ENCODE data around the gene IL15RA. TPM values are rescaled to one million over a fixed set of nuclear protein-coding genes. Genes with fewer than 3 reads are reported as not detected.

Gene IL15RA
- polyA plus RNA-seq, 2 of the 4 experiments (the other 2 are of a cell fraction) = 0.46 to 0.83 TPM

GRCh38 chr10:6020826-6021225 lies 43.5 kb upstream of the IL15RA start:
- Histone ChIP-seq H3K4me2 (no peak overlapping the region), H3K9me3 (no peaks in the 10 kb centered on the region), H3K27ac (no peak overlapping the region), H3K4me1 (no peaks in the 10 kb centered on the region), H3K4me3 (no peak overlapping the region)
- ChIA-PET CTCF (no interaction called here), POLR2A (no interaction called here)
- ATAC-seq = no peak
- WGBS (ENCODE audit: missing lambda C conversion rate) = 57% methylated on average over 9 of the region's 9 CpGs
- no peak for DNase-seq (ENCODE audit: low read depth in 1 of 2, low spot score in 1 of 2)
- FAIRE-seq = no peak
- TF ChIP-seq ZSCAN20 (CRISPR knock-in tag; IDR thresholded peaks at IDR 0.05) (no peak), MAZ (IDR thresholded peaks at IDR 0.05; ENCODE audit: borderline replicate concordance, low read depth, low read length) (no peak), FOXS1 (CRISPR knock-in tag; IDR thresholded peaks at IDR 0.05) (no peak)

GRCh38 chr10:6019796-6020195 lies 42.5 kb upstream of the IL15RA start:
- Histone ChIP-seq H3K4me2 (no peak overlapping the region), H3K4me1 (no peaks in the 10 kb centered on the region), H3K27ac (no peak overlapping the region), H3K9me3 (no peaks in the 10 kb centered on the region), H3K4me3 (no peak overlapping the region)
- POLR2A ChIA-PET = interaction anchor here (0.5 kb wide), 1 partner anchor 66 kb away, joined by 3 read pairs; no protein-coding TSS in a partner anchor
- WGBS (ENCODE audit: missing lambda C conversion rate) = 36% methylated on average over 3 of the region's 12 CpGs
- FAIRE-seq (no peak), ATAC-seq (no peak), DNase-seq (ENCODE audit: low read depth in 1 of 2, low spot score in 1 of 2) (no peak)
- TF ChIP-seq HOXB5 (CRISPR knock-in tag; IDR thresholded peaks at IDR 0.05) (no peak), CBX2 (IDR thresholded peaks at IDR 0.05; ENCODE audit: borderline replicate concordance, low read depth) (no peak), CHD4 (IDR thresholded peaks at IDR 0.05; ENCODE audit: borderline replicate concordance) (no peak), HDAC2 (IDR thresholded peaks at IDR 0.05) (no peak)
- CTCF ChIA-PET = interaction anchor here (0.6 kb wide), 1 partner anchor 62 kb away, joined by 3 read pairs; no protein-coding TSS in a partner anchor

GRCh38 chr10:6019010-6019782 lies 41.9 kb upstream of the IL15RA start:
- no peaks in the 10 kb centered on the region for H3K4me1 ChIP-seq
- H3K4me2 ChIP-seq = no peak overlapping the region
- H3K27ac ChIP-seq = no peak overlapping the region
- no peak for TF ChIP-seq HOXB13 (CRISPR knock-in tag; IDR thresholded peaks at IDR 0.05; ENCODE audit: low read depth)
- TF ChIP-seq HDAC2 (IDR thresholded peaks at IDR 0.05) = no peak
- no peak for TF ChIP-seq CEBPB (IDR thresholded peaks at IDR 0.05)
- TF ChIP-seq PBX3 (IDR thresholded peaks at IDR 0.05) = no peak
- no peak for TF ChIP-seq EP300 (IDR thresholded peaks at IDR 0.05)
- no peak for TF ChIP-seq HOXB5 (CRISPR knock-in tag; IDR thresholded peaks at IDR 0.05)
- TF ChIP-seq ZC3H11A (IDR thresholded peaks at IDR 0.05) = no peak
- no peak for TF ChIP-seq SREBF2 (IDR thresholded peaks at IDR 0.05)
- TF ChIP-seq POLR2A (IDR thresholded peaks at IDR 0.05; ENCODE audit: low read length) = no peak
- no peak for TF ChIP-seq RCOR1 (IDR thresholded peaks at IDR 0.05; ENCODE audit: low read depth, low read length)
- no peak for TF ChIP-seq ZSCAN20 (CRISPR knock-in tag; IDR thresholded peaks at IDR 0.05)
- no peak for TF ChIP-seq SMC3 (IDR thresholded peaks at IDR 0.05)
- no peak for TF ChIP-seq RNF2 (IDR thresholded peaks at IDR 0.05; ENCODE audit: borderline replicate concordance, low read depth)
- TF ChIP-seq ELK1 (IDR thresholded peaks at IDR 0.05; ENCODE audit: low read depth, low read length) = no peak
- no peak for TF ChIP-seq RARB (CRISPR knock-in tag; IDR thresholded peaks at IDR 0.05)
- TF ChIP-seq BHLHE40 (IDR thresholded peaks at IDR 0.05; ENCODE audit: low read depth, low read length) = no peak
- ChIA-PET POLR2A (no interaction called here), CTCF (interaction anchor here (0.6 kb wide), 1 partner anchor 62 kb away, joined by 3 read pairs; no protein-coding TSS in a partner anchor)
- ATAC-seq (no peak), DNase-seq (ENCODE audit: low read depth in 1 of 2, low spot score in 1 of 2) (no peak), FAIRE-seq (peak; percentile 36)
- no peak overlapping the region for H3K4me3 ChIP-seq
- no peaks in the 10 kb centered on the region for H3K9me3 ChIP-seq
- WGBS (ENCODE audit: missing lambda C conversion rate) = 58% methylated on average over 6 of the region's 6 CpGs
